ENCODE measurements around the gene NDOR1. TPM values are rescaled to one million over a fixed set of nuclear protein-coding genes. Genes with fewer than 3 reads are reported as not detected.
"Not testable (repeated sequence)": the region's sequence is repeated elsewhere in the genome, so short reads cannot be mapped to it uniquely, and the experiment has no call there.

The NDOR1 gene
- total RNA-seq, 1 donor from 2014 or later, result 28.0 TPM

GRCh38 chr9:137262173-137262908 is 56.8 kb downstream of the NDOR1 start:
- not testable (repeated sequence) for H3K27ac Mint-ChIP-seq; H3K27me3 Mint-ChIP-seq; H3K9me3 Mint-ChIP-seq; DNase-seq (ENCODE audit: extremely low spot score, unreplicated experiment); H3K4me3 Mint-ChIP-seq; H3K4me1 Mint-ChIP-seq (ENCODE audit: unreplicated experiment); H3K36me3 Mint-ChIP-seq
- TF ChIP-seq CTCF (conservative IDR thresholded peaks at IDR 0.05), result peak; percentile 68

- Mint-ChIP-seq H3K4me3 (no peak overlapping the region), H3K27ac (no peak overlapping the region), H3K9me3 (no peaks in the 10 kb centered on the region), H3K36me3 (no peaks in the 10 kb centered on the region), H3K27me3 (no peaks in the 10 kb centered on the region), H3K4me1 (ENCODE audit: unreplicated experiment) (no peaks in the 10 kb centered on the region)
- TF ChIP-seq CTCF (conservative IDR thresholded peaks at IDR 0.05), result no peak
- no peak for DNase-seq (ENCODE audit: extremely low spot score, unreplicated experiment)
Observed at GRCh38 chr9:137262909-137263285, 57.4 kb downstream of the NDOR1 start.

- TF ChIP-seq CTCF (conservative IDR thresholded peaks at IDR 0.05), result no peak
- DNase-seq (ENCODE audit: extremely low spot score, unreplicated experiment), result no peak
- no peaks in the 10 kb centered on the region for H3K36me3 Mint-ChIP-seq
- H3K4me3 Mint-ChIP-seq, result no peak overlapping the region
- no peaks in the 10 kb centered on the region for H3K27me3 Mint-ChIP-seq
- no peak overlapping the region for H3K27ac Mint-ChIP-seq
- H3K9me3 Mint-ChIP-seq, result no peaks in the 10 kb centered on the region
- no peaks in the 10 kb centered on the region for H3K4me1 Mint-ChIP-seq (ENCODE audit: unreplicated experiment)
Observed at GRCh38 chr9:137263506-137263905, 58.0 kb downstream of the NDOR1 start.

GRCh38 chr9:137264067-137264466 is 58.6 kb downstream of the NDOR1 start:
- Mint-ChIP-seq H3K4me3 (no peak overlapping the region), H3K36me3 (no peaks in the 10 kb centered on the region), H3K4me1 (ENCODE audit: unreplicated experiment) (no peaks in the 10 kb centered on the region), H3K27ac (no peak overlapping the region), H3K9me3 (no peaks in the 10 kb centered on the region), H3K27me3 (no peaks in the 10 kb centered on the region)
- no peak for TF ChIP-seq CTCF (conservative IDR thresholded peaks at IDR 0.05)
- DNase-seq (ENCODE audit: extremely low spot score, unreplicated experiment), result no peak

- Mint-ChIP-seq H3K27ac (no peak overlapping the region), H3K36me3 (no peaks in the 10 kb centered on the region), H3K4me3 (no peak overlapping the region), H3K27me3 (no peaks in the 10 kb centered on the region), H3K4me1 (ENCODE audit: unreplicated experiment) (no peaks in the 10 kb centered on the region), H3K9me3 (no peaks in the 10 kb centered on the region)
- DNase-seq (ENCODE audit: extremely low spot score, unreplicated experiment), result no peak
- TF ChIP-seq CTCF (conservative IDR thresholded peaks at IDR 0.05), result no peak
Observed at GRCh38 chr9:137265496-137266161, 60.1 kb downstream of the NDOR1 start.

Measured in type B pancreatic cell (in vitro differentiated cells).